ENCODE results near the gene LRRC8E. TPM values are rescaled to one million over a fixed set of nuclear protein-coding genes. Genes with fewer than 3 reads are reported as not detected.

Gene LRRC8E
- total and polyA plus RNA-seq, 10 of the 15 experiments (the other 5 are each of a cell fraction or from before 2014, with no cell fraction given) = 0.04 to 0.32 (median 0.25) TPM; not detected in 7

- TF ChIP-seq TCF12 (IDR thresholded peaks at IDR 0.05; ENCODE audit: low read depth, low read length) (no peak), CHD2 (IDR thresholded peaks at IDR 0.05; ENCODE audit: borderline replicate concordance, low read depth, low read length) (no peak), SMARCA5 (IDR thresholded peaks at IDR 0.05) (no peak), REST (IDR thresholded peaks at IDR 0.05; ENCODE audit: low read depth, low read length) (no peak), DPF2 (IDR thresholded peaks at IDR 0.05) (no peak), GABPA (IDR thresholded peaks at IDR 0.05; ENCODE audit: low read depth) (no peak)
Measured at GRCh38 chr19:7934766-7935165, 46.5 kb downstream of the LRRC8E start (continued).

- H3K9me3 ChIP-seq (replicated peaks; ENCODE audit: control insufficient read depth, insufficient read depth, low read length) = no peaks in the 10 kb centered on the region
- in situ Hi-C loops (cut with MboI) = loop anchor here (10.0 kb wide), 1 partner anchor 314 kb away; no protein-coding TSS in a partner anchor
- ATAC-seq (no peak), DNase-seq (ENCODE audit: low read depth, low spot score) (no peak), FAIRE-seq (no peak)
- ChIA-PET RAD21 (ENCODE audit: unreplicated experiment) (no interaction called here), SMC1A (ENCODE audit: uncharacterized antibody, unreplicated experiment) (interaction anchor here (0.6 kb wide), 1 partner anchor 137 kb away, joined by 4 read pairs; no protein-coding TSS in a partner anchor), CTCF (interaction anchor here (0.6 to 1.1 kb wide), 3 partner anchors 12 to 31 kb away, joined by 3 to 7 read pairs (median 4); no protein-coding TSS in a partner anchor), POLR2A (no interaction called here)
- H3K79me2 ChIP-seq (ENCODE audit: control insufficient read depth, insufficient read depth, low read length) = peaks cover 23% of the 10 kb centered on the region
- no peak overlapping the region for H3K27ac ChIP-seq (ENCODE audit: control insufficient read depth, insufficient read depth)
- intact Hi-C loops (cut with micrococcal nuclease; ENCODE audit: unreplicated experiment) = loop anchor here (10.0 kb wide), 1 partner anchor 214 kb away; no protein-coding TSS in a partner anchor
- no TSS peak for BruUV-seq (replicated peaks)
- H3K36me3 ChIP-seq (ENCODE audit: control insufficient read depth in 2 of 2, insufficient read depth in 2 of 2, low read length in 1 of 2) = peaks cover 7 to 12% of the 10 kb centered on the region in 2 experiments; a peak in 3 of 4 replicates
- H3K27me3 ChIP-seq (replicated peaks in 1 of 2; ENCODE audit: control insufficient read depth in 2 of 2, insufficient read depth in 2 of 2, low read length in 1 of 2) = no peaks in the 10 kb centered on the region
- no peak overlapping the region for H3K9ac ChIP-seq (ENCODE audit: control insufficient read depth, insufficient read depth, low read length)
- H3K4me1 ChIP-seq (ENCODE audit: control insufficient read depth, insufficient read depth, low read length) = peaks cover 7% of the 10 kb centered on the region
- 97% methylated on average over 13 of the region's 13 CpGs for WGBS (ENCODE audit: insufficient coverage, insufficient replicate concordance, low lambda C conversion rate, missing lambda C conversion rate)
- no peak overlapping the region for H3K4me2 ChIP-seq (ENCODE audit: control insufficient read depth, insufficient read depth)
- H3K4me3 ChIP-seq = no peak overlapping the region
- H2AFZ ChIP-seq (ENCODE audit: control insufficient read depth, low read depth, low read length) = no peak overlapping the region
- no peaks in the 10 kb centered on the region for H4K20me1 ChIP-seq (ENCODE audit: control insufficient read depth, insufficient read depth)
- TF ChIP-seq RAD51 (IDR thresholded peaks at IDR 0.05) (no peak), GABPA (IDR thresholded peaks at IDR 0.05; ENCODE audit: low read depth) (no peak), SREBF2 (IDR thresholded peaks at IDR 0.05; ENCODE audit: low read length) (no peak), POLR2AphosphoS5 (IDR thresholded peaks at IDR 0.05; ENCODE audit: low read length) (no peak), STAT3 (IDR thresholded peaks at IDR 0.05; ENCODE audit: low read depth, low read length) (no peak), IKZF2 (IDR thresholded peaks at IDR 0.05) (no peak), CEBPB (IDR thresholded peaks at IDR 0.05; ENCODE audit: borderline replicate concordance in 1 of 2, low read depth in 2 of 2, low read length in 2 of 2) (no peak), BRCA1 (IDR thresholded peaks at IDR 0.05; ENCODE audit: low read depth, low read length) (no peak), MYC (IDR thresholded peaks at IDR 0.05; ENCODE audit: insufficient read depth, insufficient read length, insufficient replicate concordance, low read length, severe bottlenecking) (no peak), NR2C1 (IDR thresholded peaks at IDR 0.05) (no peak), POLR2AphosphoS2 (IDR thresholded peaks at IDR 0.05; ENCODE audit: low read depth, low read length) (no peak), FOXM1 (IDR thresholded peaks at IDR 0.05; ENCODE audit: low read depth, low read length) (no peak), YBX1 (IDR thresholded peaks at IDR 0.05) (no peak)
- TF ChIP-seq, protein P1, sequence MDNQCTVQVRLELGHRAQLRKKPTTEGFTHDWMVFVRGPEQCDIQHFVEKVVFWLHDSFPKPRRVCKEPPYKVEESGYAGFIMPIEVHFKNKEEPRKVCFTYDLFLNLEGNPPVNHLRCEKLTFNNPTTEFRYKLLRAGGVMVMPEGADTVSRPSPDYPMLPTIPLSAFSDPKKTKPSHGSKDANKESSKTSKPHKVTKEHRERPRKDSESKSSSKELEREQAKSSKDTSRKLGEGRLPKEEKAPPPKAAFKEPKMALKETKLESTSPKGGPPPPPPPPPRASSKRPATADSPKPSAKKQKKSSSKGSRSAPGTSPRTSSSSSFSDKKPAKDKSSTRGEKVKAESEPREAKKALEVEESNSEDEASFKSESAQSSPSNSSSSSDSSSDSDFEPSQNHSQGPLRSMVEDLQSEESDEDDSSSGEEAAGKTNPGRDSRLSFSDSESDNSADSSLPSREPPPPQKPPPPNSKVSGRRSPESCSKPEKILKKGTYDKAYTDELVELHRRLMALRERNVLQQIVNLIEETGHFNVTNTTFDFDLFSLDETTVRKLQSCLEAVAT (IDR thresholded peaks at IDR 0.05) = no peak
Measured at GRCh38 chr19:7940841-7941240, 52.5 kb downstream of the LRRC8E start.
